ENCODE data around the gene DNAH8.

DNAH8 gene

DNA sequence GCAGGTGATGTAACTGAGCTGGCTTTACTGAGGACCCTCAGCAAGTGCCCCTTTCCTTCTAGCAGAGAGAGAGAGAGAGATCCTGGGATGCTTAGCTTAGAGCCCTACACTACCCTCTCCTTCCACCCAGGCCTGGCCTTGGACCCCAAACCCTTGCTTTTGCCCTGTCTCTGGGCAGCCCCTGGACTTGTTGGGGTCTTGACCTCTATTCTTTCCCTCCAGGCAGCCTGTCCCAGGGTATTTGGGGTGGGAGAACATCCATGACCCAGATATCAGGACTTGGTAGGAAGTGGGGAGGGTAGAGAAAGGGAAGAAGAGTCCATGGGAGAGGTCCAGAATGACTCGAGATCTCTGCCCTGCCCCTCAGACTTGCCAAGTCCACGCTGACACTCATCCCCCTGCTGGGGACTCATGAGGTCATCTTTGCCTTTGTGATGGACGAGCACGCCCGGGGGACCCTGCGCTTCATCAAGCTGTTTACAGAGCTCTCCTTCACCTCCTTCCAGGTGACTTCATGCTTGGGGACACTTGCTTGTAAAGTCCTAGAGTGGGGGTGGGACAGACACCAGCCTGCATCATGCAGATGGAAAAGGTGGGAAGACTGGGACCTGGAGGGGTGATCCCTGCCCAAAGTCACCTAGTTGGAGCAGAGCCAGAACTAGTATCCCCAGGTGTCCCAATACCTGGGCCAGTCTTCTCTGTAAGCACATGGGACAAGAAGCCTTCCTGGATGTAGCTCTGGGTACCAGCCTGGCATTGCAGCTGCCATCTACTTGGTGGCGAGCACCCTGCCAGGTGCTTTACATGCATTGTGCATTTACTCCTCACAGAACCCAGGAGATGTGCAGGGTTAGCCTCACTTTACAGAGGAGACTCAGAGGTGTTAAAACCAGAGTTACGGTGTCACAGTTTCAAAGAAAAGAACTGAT lies 364.4 kb downstream of the DNAH8 start:
- DNase-seq = no peak

Measured in fibroblast of skin of right biceps (primary cell).